ENCODE data around the gene SPEN. TPM values are rescaled to one million over a fixed set of nuclear protein-coding genes. Genes with fewer than 3 reads are reported as not detected.
"Not testable (repeated sequence)": the region's sequence is repeated elsewhere in the genome, so short reads cannot be mapped to it uniquely, and the experiment has no call there.

Gene SPEN
- total RNA-seq, 1 donor from 2014 or later: 18.9 TPM

GRCh38 chr1:15833069-15833679 is 14.3 kb upstream of the SPEN start:
- no peak for DNase-seq (ENCODE audit: low read depth, low spot score)

GRCh38 chr1:15833842-15834405 is 13.6 kb upstream of the SPEN start:
- no peak for DNase-seq (ENCODE audit: low read depth, low spot score)

DNA sequence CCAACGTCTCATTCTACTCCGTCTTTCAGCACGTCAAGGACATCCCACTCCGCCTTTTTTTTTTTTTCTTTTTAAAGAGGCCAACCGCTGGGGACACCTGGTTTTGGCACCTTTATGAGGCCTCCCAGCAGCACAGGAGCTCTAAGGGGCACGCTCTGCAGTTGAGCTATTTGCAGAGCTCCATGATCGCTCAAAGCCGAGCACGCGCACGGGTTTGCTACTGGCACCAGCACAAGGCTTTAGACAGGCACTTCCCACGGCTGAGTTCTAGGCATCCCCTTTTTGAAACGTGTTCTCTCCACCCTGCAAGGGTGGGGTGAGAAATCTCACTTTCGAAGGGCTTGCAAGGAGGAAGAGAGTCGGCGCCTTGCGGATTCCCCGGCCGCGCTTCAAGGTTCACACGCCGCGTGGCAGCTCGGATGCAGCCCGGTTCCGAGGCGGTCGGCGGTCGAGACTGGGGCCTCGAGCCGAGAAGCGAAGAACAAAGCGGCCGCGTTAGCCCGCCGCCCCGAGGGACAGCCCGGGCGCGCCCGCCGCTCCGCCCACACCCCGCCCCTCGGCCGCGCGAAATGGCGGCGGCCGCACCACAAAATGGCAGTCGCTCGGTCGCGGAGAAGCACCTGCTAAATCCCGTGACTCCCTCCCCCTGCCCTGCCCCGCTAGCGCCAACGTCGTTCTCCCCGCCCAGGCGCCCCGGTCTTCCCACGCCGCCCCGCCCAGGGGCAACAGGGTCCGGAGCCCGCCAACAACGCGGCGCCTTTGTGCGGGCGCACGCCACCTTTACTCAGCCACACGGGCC is 12.9 kb upstream of the SPEN start:
- DNase-seq (ENCODE audit: low read depth, low spot score): peak; percentile 85

DNA sequence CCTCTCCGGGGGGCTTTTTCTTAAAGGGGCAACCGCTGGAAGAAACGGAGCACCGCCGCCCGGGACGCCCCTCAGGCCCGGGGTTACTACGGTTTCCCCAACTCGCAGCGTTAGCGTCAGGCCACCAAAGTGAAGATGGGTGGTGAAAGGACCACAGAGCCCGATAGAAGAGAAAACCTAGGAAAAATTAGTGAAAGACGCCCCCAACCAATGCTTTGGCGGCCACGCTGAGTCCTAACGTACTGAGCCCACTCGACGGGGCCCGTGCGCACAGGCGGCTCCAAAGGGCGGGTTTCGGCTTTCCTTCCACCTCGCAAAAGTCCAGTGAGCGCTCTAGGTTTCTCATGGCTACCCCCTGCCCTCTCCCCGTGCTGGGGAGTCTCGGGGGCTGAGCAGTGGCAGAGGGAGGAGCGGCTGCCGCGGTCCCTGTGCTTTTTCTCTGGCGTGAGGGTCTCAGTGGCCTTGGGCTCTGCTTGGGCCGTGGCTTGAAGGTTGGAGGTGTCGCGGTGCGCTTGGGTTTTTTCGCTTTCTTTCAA is 12.2 kb upstream of the SPEN start:
- DNase-seq (ENCODE audit: low read depth, low spot score): no peak

DNA sequence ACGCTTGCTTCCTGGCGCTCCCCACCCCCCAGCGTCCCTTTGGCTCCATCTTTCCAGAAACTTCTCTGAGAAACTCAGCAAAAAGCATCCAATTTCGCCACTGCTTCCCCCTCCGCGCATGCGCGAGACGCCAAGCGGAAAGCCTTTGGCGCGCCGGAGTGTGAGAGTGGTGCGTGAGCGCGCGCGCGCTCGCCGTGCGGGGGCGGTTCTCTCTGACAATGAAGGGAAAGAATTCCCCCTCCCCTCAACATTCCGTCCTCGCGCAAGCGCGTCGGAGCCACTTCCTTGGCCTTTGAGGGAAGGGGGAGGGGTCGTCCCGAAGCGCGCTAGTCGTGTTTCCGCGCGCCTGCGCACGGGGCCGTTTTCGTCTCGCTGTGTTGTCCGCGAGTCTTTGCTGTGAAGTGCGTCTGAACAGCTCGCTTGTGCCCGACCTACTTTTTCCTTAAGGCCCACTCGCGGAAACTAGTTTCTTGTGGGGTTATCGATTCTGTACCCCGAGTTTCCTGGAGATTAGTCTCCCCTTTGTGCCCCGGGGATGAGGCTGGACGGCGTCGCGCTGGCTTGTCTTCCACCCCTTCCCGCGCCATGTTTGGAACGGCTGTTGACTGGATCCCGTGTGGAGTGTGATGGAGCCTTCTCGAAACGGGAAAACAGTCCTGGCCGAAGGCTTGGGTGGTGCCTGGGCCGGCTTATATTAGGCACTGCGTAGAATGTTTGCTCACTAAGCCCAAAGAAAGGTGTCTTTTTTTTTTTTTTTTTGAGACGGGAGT is 11.6 kb upstream of the SPEN start:
- DNase-seq (ENCODE audit: low read depth, low spot score): peak; percentile 95

DNA sequence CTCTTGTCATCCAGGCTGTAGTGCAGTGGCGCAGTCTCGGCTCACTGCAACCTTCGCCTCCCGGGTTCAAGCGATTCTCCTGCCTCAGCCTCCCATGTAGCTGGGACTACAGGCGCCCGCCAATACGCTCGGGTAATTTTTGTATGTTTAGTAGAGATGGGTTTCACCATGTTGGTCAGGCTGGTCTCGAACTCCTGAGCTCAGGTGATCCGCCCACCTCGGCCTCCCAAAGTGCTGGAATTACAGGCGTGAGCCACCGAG is 11.1 kb upstream of the SPEN start:
- DNase-seq (ENCODE audit: low read depth, low spot score): not testable (repeated sequence)

- no peak for DNase-seq (ENCODE audit: low read depth, low spot score)
These were observed 10.5 kb upstream of the SPEN start for GRCh38 chr1:15836772-15837669.

- no peak for DNase-seq (ENCODE audit: low read depth, low spot score)
These were observed 9.6 kb upstream of the SPEN start for GRCh38 chr1:15837931-15838330.

- no peak for DNase-seq (ENCODE audit: low read depth, low spot score)
These were observed 8.8 kb upstream of the SPEN start for GRCh38 chr1:15838721-15839120.

DNA sequence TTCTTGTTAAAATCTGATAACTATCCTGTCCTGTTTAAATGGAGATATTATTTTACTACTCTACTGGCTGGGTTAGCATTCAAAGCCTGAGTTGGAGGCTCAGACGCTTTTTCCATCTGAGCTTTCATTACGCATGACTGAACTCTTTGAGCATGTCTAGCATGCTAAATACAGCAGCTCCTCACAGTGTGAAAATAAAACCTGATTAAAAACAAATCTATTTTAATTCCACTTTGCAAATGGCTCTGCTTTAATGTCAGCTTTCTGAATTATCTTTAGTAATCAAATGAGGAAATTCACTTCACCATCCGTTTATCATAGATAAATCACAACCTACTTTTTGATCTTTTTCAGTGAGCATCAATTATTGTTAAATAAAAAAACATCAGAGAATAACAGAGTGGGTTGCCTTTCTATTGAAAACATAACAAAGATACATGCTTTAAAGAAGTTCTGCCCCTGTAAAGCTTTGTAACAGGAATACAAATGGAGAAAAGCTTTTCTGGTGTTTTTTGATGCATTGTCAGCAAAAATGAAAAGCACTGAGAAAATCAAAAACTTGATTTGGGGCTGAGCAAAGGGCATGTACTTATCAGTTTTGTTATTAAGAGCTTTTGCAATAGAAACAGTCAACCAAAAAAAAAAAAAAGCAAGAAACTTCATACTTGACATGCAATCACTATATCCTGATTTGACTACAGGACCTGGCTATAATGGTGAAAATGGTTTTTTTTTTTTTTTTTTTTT is 3.5 kb upstream of the SPEN start:
- DNase-seq (ENCODE audit: low read depth, low spot score): no peak

- DNase-seq (ENCODE audit: low read depth, low spot score): not testable (repeated sequence)
These were observed 1.5 kb upstream of the SPEN start for GRCh38 chr1:15846056-15846455.

- DNase-seq (ENCODE audit: low read depth, low spot score): no peak
These were observed 311 bp downstream of the SPEN start for GRCh38 chr1:15847893-15848142.

- no peak for DNase-seq (ENCODE audit: low read depth, low spot score)
These were observed 829 bp downstream of the SPEN start for GRCh38 chr1:15848143-15848928.

DNA sequence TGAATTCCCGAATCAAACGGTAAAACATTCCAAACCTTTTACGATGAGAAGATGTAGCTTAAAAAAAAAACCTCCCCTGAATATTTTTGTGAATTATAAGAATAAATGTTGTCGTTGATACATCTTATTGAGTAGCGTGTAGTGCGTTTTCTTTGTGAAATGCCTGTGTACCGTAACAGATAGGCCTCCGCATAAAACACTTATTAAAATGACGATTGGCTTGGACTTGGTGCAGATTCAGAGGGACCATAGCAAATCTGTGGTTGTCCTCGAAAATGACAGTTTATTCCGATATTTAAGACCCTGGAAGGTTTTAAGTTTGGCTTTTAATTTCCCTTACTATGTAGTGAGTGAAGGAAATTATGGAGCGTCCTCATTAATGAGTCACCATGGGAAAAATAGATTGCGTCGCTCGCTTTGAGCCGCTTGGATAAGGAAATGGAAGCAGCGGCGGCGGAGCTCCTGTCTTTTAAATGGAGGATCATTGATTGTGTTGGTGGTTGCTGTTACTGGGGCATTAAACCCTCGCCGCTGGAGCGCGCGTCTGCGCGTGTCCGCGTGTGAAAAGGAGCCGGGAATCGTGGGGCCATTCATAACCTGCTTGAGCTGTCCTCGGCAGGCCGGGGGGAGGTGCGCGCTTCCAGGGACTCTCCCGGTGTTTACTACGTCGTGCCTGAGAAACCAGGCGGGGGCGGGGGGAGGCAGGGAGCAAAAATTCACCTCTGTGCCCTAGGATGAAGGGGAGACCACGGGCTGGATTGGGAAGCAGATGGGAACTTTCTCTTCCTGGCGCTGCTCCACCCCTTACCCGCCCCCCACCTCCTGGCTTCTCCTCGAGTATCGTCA is 1.6 kb downstream of the SPEN start:
- DNase-seq (ENCODE audit: low read depth, low spot score): peak; percentile 68

- no peak for DNase-seq (ENCODE audit: low read depth, low spot score)
These were observed 2.3 kb downstream of the SPEN start for GRCh38 chr1:15849775-15850324.

DNA sequence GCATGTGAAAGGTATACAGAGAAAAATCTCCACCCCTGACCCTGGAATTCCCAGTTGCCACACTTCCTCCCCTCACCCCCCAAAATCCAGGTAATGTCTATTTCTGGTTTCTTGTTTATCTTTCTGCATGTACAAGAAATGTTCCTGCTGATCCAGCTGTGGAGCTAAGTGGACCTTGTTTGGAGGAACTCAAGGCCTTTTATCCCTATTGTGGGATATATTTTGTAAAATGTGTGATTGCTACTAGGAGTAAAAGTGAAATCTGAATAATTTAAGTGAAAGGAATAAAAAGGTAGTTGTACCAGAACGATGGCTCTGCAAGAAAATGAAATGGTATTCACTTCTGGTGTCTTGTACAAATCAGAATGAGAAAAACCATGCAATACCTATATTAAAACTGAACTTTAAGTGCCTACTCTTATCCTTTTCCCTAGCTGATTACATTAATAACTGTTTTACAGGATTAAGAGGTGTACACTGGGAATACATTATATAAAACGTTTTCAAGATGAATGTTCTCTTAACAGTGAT is 3.0 kb downstream of the SPEN start:
- no peak for DNase-seq (ENCODE audit: low read depth, low spot score)

- no peak for DNase-seq (ENCODE audit: low read depth, low spot score)
These were observed 3.9 kb downstream of the SPEN start for GRCh38 chr1:15851210-15852035.
